ENCODE data around the gene TTLL6.
A peak's percentile ranks its signal among the peaks of the same experiment; 100 is the strongest.
"Not testable (repeated sequence)": the region's sequence is repeated elsewhere in the genome, so short reads cannot be mapped to it uniquely, and the experiment has no call there.

The TTLL6 gene

DNA sequence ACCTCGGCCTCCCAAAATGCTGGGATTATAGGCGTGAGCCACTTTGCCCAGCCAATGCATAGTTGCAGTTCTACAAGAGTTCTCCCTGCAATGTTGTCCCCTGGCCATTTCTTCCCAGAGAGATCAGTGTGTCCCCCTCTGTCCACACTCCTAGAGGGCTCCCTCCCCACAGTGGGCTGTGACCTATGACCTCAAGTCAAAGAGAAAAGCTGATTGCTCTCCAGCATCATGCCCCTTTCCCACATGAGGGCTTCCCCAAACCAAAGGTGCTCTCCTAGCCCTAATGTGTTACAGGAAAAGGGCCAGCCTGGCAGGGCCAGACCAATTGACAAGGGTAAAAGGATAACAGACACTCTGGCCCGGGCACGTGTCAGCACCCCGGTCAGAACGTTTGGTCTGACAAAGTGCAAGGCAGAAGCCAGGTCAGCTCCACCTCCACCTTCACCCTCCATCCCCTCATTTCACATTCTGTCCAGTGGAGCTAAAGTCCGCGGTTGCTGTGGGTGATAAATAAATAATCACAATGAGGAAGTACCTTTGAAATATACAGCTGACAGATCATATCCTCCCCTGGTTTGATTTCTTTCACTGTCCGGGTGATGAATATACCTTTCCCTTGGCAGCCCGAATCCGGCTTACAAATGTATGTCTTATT, 17.8 kb downstream of the TTLL6 start:
- H3K4me3 ChIP-seq (replicated peaks in 1 of 2; ENCODE audit: low read depth in 2 of 2, low read length in 2 of 2): no peak overlapping the region
- DNase-seq (ENCODE audit: low read depth in 2 of 2): no peak
- TF ChIP-seq, protein P1, sequence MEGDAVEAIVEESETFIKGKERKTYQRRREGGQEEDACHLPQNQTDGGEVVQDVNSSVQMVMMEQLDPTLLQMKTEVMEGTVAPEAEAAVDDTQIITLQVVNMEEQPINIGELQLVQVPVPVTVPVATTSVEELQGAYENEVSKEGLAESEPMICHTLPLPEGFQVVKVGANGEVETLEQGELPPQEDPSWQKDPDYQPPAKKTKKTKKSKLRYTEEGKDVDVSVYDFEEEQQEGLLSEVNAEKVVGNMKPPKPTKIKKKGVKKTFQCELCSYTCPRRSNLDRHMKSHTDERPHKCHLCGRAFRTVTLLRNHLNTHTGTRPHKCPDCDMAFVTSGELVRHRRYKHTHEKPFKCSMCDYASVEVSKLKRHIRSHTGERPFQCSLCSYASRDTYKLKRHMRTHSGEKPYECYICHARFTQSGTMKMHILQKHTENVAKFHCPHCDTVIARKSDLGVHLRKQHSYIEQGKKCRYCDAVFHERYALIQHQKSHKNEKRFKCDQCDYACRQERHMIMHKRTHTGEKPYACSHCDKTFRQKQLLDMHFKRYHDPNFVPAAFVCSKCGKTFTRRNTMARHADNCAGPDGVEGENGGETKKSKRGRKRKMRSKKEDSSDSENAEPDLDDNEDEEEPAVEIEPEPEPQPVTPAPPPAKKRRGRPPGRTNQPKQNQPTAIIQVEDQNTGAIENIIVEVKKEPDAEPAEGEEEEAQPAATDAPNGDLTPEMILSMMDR (IDR thresholded peaks at IDR 0.05; ENCODE audit: low read depth, low read length): no peak

- H3K4me3 ChIP-seq (replicated peaks in 1 of 2; ENCODE audit: low read depth in 2 of 2, low read length in 2 of 2); DNase-seq (ENCODE audit: low read depth in 2 of 2): not testable (repeated sequence)
These were observed 20.9 kb downstream of the TTLL6 start for GRCh38 chr17:48796163-48796522.

DNA sequence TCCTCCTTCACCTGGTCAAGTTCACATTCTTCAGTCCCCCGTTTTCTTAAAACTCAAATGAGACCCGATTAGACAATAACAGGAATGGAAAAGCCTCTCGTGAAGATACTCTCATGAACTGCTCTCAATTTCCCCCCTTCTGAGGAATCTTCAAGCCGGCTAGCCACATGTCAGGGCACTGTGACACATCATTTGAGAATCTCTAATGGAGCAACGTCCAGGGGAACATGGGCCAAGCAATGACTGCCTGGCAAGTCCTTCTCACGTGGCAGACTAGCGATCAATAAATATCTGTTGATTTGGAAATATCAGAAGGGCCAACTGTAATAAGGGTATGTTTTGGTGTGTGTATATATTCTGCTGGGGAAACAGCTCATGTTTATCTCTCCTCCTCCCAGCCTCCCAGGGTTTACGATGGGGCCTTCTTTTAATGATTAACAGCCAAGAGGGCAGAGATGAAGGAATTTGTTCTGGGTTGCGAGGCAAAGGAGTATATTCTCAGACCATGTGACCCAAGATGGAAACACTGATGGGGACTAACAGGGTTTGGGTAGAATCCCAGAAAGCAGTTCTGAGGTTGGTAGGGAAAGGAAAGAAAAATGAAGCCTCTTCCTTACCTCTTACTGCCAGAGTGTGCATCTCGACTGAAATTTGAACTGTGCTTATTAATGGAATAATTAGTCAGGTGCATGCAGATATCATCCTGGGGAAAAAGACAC, 21.4 kb downstream of the TTLL6 start:
- DNase-seq (ENCODE audit: low read depth in 2 of 2): peak; percentile 39 to 63
- TF ChIP-seq, protein P1 (IDR thresholded peaks at IDR 0.05; ENCODE audit: low read depth, low read length): no peak
- no peak overlapping the region for H3K4me3 ChIP-seq (replicated peaks in 1 of 2; ENCODE audit: low read depth in 2 of 2, low read length in 2 of 2)

DNA sequence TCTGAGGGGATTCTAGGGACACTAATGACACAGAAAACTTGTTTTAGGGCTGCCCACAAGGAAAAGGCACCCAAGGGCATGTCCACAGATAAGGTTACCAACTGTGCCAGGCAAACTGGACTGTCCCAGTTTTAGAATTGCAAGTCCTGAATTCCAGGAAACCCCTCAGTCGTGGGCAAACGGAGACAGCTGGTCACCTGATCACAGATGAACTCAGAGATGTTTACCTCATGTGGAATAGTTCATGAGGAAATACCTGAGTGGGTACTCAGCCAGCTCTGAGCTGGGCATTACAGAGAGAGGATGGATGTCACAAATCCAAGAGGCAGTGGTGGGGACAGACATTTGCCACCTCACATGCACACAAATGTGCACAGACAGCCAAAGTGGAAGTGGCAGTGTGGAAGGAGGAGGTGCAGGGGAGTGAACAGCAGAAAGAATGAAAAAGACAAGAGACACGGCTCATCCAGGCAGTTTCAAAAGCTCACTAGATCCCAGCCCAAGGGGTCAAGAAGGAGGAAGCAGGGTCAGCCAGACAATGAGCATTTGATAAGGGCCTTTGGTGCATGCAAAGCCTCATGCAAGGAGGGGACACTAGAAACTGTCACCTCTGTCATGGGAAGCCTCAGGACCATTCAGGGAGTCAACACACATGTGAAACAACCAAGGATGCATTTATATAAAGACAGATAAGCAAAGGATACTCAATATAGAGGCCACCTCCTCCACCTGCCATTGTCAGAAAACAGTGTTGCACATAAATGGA, 24.8 kb downstream of the TTLL6 start:
- DNase-seq (ENCODE audit: low read depth in 2 of 2): no peak
- TF ChIP-seq, protein P1 (IDR thresholded peaks at IDR 0.05; ENCODE audit: low read depth, low read length): no peak
- no peak overlapping the region for H3K4me3 ChIP-seq (replicated peaks in 1 of 2; ENCODE audit: low read depth in 2 of 2, low read length in 2 of 2)

- TF ChIP-seq, protein P1 (IDR thresholded peaks at IDR 0.05; ENCODE audit: low read depth, low read length): peak; percentile 88
- peak; percentile 87 to 89 for DNase-seq (ENCODE audit: low read depth in 2 of 2)
- H3K4me3 ChIP-seq (replicated peaks in 1 of 2; ENCODE audit: low read depth in 2 of 2, low read length in 2 of 2): no peak overlapping the region
These were observed 25.6 kb downstream of the TTLL6 start for GRCh38 chr17:48791128-48792032.

GRCh38 chr17:48790607-48791127, 26.4 kb downstream of the TTLL6 start:
- H3K4me3 ChIP-seq (replicated peaks in 1 of 2; ENCODE audit: low read depth in 2 of 2, low read length in 2 of 2): no peak overlapping the region
- no peak for DNase-seq (ENCODE audit: low read depth in 2 of 2)
- TF ChIP-seq, protein P1 (IDR thresholded peaks at IDR 0.05; ENCODE audit: low read depth, low read length): no peak

Data from cardiac fibroblast (primary cell).